GM12875 (cell line): ENCODE data around the gene PHIP.
"Not testable (repeated sequence)": the region's sequence is repeated elsewhere in the genome, so short reads cannot be mapped to it uniquely, and the experiment has no call there.

Experiments
- H3K4me3 ChIP-seq: one replicate; pipeline ENCODE4 v1.5.1; 2011; ENCODE audit warnings: low read depth, low read length, control low read depth
- CTCF ChIP-seq: IDR thresholded peaks from 2 replicates; pipeline ENCODE4 v1.5.1; 2011; ENCODE audit warnings: low read depth, mild to moderate bottlenecking, control low read depth, inconsistent platforms, low read length, moderate library complexity, borderline replicate concordance; ENCODE audit not compliant: insufficient read depth

PHIP gene

DNA sequence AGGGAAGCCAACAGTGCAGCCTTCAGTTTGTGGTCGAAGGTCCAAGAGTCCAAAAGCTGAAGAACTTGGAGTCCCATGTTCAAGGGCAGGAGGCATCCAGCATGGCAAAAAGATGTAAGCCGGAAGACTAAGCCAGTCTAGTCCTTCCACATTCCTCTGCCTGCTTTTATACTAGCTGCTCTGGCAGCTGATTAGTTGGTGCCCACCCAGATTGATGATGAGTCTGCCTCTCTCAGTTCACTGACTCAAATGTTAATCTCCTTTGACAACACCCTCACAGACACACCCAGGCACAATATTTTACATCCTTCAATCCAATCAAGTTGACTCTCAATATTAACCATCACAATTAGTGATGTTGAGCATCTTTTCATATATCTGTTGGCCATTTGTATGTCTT lies 23.1 kb upstream of the PHIP start:
- H3K4me3 ChIP-seq: no peak overlapping the region
- TF ChIP-seq CTCF: no peak

- no peak for TF ChIP-seq CTCF
- H3K4me3 ChIP-seq: no peak overlapping the region
Observed at GRCh38 chr6:79100304-79100703, 22.2 kb upstream of the PHIP start.

DNA sequence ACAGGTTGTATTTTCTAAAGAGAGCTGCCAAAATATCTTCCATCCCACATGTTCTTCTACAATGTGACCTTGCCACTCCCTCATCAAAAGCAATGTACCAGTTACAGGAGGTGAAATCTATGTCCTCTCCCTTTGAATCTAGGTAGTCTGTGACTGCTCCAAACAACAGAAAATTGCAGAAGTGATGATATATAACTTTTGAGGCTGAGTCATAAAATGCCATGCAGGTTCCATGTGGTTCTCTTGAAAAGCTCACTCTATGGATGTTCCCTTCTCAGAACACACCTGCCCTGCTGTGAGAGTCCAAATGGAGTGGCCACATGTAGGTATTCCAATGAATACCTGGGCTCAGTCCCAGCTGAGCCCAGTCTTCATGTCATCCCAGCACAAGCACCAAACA lies 16.9 kb upstream of the PHIP start:
- no peak overlapping the region for H3K4me3 ChIP-seq
- no peak for TF ChIP-seq CTCF

GRCh38 chr6:79091801-79092200 lies 13.7 kb upstream of the PHIP start:
- not testable (repeated sequence) for H3K4me3 ChIP-seq

DNA sequence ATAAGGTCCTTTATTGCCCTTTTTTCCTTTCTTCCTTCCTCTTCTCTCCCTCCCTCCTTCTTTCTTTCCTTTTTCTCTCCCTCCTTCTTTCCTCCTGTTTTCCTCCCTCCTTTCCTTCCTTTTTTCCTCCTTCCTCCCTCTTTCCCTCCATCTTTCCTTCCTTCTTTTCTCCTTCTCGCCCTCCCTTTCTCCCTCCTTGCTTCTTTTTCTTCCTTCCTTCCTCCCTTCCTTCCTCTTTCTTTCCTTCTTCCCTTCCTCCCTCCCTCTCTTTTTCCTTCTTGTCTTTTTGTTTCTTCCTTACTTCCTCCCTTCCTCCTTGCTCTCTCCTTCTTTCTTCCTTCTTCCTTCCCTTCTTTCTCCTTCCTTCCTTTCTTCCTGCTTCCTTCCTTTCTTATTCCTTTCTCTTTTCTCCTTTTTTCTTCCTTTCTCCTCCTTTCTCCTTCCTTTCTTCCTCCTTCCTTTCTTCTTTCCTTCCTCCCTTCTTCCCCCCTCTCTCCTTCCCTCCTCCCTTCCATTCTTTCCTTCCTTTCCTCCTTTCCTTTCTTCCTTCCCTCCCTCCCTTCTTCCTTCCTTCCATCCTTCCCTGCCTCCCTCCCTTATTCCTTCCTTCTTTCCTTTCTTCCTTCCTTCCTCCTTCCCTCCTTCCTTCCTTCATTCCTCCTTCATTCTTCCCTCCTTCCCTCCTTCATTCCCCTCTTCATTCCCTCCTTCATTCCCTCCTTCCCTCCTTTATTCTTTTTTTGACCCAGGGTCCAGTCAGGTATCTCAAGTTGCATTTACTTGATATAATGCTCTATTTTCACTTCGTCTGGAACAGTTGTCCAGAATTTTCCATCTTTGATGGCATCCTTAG lies 11.7 kb upstream of the PHIP start:
- H3K4me3 ChIP-seq: no peak overlapping the region
- no peak for TF ChIP-seq CTCF

DNA sequence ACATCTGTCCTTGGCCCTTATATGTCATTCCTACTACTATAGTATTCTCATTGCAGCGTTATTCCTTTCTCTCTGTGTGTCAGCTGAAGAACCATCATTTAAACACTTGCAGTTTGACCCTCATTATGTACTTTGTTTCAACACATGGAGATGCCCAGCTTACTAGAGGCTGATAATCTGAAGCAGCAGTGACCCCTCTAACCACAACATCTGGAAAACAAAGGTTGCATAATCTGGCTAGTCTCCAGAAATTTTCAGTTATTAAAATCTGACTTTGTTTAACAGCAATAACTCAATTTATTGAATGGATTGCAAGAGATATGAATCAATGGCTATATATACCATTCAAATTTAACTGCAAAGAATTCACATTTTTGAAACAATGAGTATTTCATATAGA lies 6.6 kb upstream of the PHIP start:
- TF ChIP-seq CTCF: no peak
- H3K4me3 ChIP-seq: no peak overlapping the region

- TF ChIP-seq CTCF: no peak
- H3K4me3 ChIP-seq: no peak overlapping the region
Observed at GRCh38 chr6:79082304-79082703, 4.2 kb upstream of the PHIP start.

DNA sequence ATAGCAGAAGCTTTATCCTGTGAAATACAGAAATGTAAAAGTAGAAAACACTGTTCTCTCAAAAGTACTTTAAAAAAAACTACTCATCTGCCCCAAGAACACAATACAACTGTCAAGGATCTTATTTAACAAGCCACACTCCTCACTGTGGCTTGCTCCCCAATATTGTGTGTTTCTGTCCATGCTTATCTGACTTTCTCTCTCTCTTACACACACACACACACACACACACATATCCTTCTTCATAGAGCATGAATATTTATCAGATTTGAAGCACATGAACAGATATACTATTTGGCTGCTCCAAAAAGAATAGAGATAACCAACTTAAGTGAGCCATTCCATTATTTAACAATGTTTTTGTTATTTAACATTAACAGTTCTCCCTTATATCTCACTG lies 3.6 kb upstream of the PHIP start:
- no peak for TF ChIP-seq CTCF
- H3K4me3 ChIP-seq: no peak overlapping the region
